ENCODE measurements around the gene PRDM11. TPM values are rescaled to one million over a fixed set of nuclear protein-coding genes. Genes with fewer than 3 reads are reported as not detected.

Gene PRDM11
- polyA plus RNA-seq, 1 experiment, result 2.6 TPM

DNA sequence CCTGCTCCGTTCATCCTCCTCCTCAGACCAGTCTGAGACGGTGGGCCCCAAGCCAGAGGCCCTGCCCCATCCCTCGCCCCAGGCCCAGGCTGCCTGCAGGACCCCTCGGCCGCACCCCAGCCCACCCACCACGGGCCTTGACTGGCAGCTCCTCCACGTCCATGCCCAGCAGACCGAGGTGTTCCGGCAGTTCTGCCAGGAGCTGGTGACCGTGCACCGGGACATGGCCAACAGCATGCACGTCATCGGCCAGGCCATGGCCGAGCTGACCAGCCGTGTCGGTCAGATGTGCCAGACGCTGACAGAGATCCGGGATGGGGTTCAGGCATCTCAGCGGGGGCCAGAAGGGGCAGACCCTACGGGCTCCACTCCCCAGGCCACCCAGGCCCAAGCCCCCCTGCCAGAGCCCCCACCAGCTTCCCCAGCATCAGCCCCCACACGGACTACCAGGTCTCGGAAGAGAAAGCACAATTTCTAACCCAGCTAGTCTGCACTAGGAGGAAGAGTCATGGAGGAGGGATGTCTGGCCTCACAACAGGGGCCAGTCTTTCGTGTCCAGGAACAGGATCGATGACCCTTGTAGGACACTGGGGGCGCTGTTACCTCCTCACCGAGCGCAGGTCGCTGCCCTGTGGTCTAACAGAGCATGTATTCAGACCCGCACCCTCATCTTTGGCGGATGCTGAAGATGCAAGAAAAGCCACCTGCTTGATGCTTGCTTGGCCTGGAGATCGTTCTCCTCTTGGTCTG is 66.3 kb downstream of the PRDM11 start:
- ChIA-PET CTCF (no interaction called here), POLR2A (no interaction called here)
- TF ChIP-seq, protein P1, sequence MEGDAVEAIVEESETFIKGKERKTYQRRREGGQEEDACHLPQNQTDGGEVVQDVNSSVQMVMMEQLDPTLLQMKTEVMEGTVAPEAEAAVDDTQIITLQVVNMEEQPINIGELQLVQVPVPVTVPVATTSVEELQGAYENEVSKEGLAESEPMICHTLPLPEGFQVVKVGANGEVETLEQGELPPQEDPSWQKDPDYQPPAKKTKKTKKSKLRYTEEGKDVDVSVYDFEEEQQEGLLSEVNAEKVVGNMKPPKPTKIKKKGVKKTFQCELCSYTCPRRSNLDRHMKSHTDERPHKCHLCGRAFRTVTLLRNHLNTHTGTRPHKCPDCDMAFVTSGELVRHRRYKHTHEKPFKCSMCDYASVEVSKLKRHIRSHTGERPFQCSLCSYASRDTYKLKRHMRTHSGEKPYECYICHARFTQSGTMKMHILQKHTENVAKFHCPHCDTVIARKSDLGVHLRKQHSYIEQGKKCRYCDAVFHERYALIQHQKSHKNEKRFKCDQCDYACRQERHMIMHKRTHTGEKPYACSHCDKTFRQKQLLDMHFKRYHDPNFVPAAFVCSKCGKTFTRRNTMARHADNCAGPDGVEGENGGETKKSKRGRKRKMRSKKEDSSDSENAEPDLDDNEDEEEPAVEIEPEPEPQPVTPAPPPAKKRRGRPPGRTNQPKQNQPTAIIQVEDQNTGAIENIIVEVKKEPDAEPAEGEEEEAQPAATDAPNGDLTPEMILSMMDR (IDR thresholded peaks at IDR 0.05; ENCODE audit: low read depth, low read length), result peak; percentile 16; the same call in 1 of the 2 replicates
- H3K4me3 ChIP-seq (ENCODE audit: low read depth, low read length), result no peak overlapping the region
- H3K9me3 ChIP-seq (ENCODE audit: control insufficient read depth, insufficient read depth, low read length), result no peaks in the 10 kb centered on the region; the same call in 1 of the 2 replicates
- H3K27me3 ChIP-seq (ENCODE audit: control insufficient read depth, insufficient read depth, low read length), result no peaks in the 10 kb centered on the region
- no peak for DNase-seq (ENCODE audit: low read depth, low spot score)
- H3K27ac ChIP-seq (ENCODE audit: low read depth, low read length), result no peak overlapping the region

DNA sequence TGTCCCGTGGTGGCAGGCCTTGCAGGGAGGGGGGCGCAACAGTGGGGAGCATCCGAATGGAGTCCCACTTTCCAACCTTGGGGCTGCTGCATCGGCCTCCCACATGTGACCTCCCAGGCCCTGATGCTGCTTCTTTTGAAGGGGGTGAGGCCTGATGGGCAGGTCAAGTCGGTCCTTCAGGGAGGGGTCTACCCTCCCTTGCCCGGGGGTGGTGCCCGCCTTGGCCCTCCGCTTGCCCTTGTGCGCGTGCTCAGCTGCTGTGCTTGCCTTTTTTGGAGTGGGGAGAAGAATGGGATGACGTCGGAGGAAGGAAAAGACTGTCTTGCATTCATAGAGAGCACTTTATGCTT is 66.9 kb downstream of the PRDM11 start:
- CTCF ChIA-PET, result no interaction called here

DNA sequence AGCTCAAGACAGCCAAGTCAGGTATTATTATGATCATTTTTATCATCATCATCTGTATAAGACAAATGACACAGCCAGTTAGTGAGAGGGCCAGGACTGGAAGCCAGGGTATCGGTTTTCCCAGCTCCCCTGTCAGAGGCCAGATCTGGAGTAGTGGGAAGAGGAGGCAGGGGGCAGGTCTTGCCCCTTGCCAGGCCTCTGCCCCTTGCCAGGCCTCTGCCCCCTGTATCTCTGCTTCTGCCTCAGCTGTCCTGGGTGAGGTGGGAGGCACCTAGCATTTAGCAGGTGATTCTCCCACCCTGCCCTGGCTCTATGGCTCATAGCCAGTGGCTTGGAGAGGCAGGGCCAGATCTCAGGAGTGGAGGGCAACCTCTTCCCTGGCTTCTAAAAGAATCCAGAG is 67.3 kb downstream of the PRDM11 start:
- ChIA-PET CTCF (interaction anchor here (0.6 kb wide), 1 partner anchor 10 kb away, joined by 5 read pairs; no protein-coding TSS in a partner anchor), POLR2A (no interaction called here)
- TF ChIP-seq, protein P1 (IDR thresholded peaks at IDR 0.05; ENCODE audit: low read depth, low read length), result no peak
- no peak overlapping the region for H3K4me3 ChIP-seq (ENCODE audit: low read depth, low read length)
- H3K27me3 ChIP-seq (ENCODE audit: control insufficient read depth, insufficient read depth, low read length), result no peaks in the 10 kb centered on the region
- DNase-seq (ENCODE audit: low read depth, low spot score), result no peak
- H3K9me3 ChIP-seq (ENCODE audit: control insufficient read depth, insufficient read depth, low read length), result no peaks in the 10 kb centered on the region; the same call in 1 of the 2 replicates
- H3K27ac ChIP-seq (ENCODE audit: low read depth, low read length), result no peak overlapping the region

More for the DNA sequence above, 66.9 kb downstream of the PRDM11 start:
- TF ChIP-seq, protein P1 (IDR thresholded peaks at IDR 0.05; ENCODE audit: low read depth, low read length), result no peak
- no peak for DNase-seq (ENCODE audit: low read depth, low spot score)
- no peaks in the 10 kb centered on the region; the same call in 1 of the 2 replicates for H3K9me3 ChIP-seq (ENCODE audit: control insufficient read depth, insufficient read depth, low read length)
- POLR2A ChIA-PET, result no interaction called here
- H3K4me3 ChIP-seq (ENCODE audit: low read depth, low read length), result no peak overlapping the region
- H3K27me3 ChIP-seq (ENCODE audit: control insufficient read depth, insufficient read depth, low read length), result no peaks in the 10 kb centered on the region
- no peak overlapping the region for H3K27ac ChIP-seq (ENCODE audit: low read depth, low read length)

DNA sequence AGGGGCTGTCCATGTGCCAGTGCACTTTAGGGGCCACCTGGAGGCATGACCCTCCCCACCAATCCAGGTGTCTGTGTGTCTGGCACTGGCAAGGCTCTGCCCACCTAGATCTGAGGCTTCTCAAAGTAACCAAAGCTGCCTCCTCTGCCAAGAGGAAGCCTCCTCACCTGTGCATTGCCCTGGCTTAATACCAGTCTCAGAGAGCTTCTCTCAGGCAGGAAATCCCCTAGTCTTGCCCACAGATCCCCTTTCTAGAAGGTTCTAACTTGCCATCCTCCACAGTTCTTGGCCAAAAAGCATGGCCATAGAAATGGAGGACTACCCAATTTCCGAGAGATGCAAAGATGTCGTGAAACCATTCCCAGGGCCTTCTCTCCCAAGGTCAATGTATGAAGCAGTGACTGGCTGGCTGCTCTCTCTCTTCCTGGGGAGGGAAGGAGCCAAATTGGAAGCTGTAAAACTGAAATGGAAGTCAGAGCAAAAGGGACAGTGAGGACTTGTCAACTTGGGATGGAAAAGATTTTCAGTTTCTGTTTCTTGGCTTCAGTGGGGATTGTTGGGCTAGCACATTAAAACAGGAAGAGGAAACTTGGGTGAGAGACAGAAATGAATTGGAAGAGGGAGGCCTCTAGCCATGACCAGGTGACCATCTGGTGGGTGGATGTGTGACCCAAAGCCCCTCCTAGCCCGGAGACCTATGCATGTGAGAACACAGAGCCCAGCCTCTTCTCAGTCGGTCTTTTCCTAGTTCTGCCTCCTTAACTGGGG is 68.8 kb downstream of the PRDM11 start:
- no peak overlapping the region for H3K4me3 ChIP-seq (ENCODE audit: low read depth, low read length)
- no peak overlapping the region for H3K27ac ChIP-seq (ENCODE audit: low read depth, low read length)
- TF ChIP-seq, protein P1 (IDR thresholded peaks at IDR 0.05; ENCODE audit: low read depth, low read length), result no peak
- ChIA-PET POLR2A (no interaction called here), CTCF (no interaction called here)
- no peaks in the 10 kb centered on the region for H3K27me3 ChIP-seq (ENCODE audit: control insufficient read depth, insufficient read depth, low read length)
- no peak for DNase-seq (ENCODE audit: low read depth, low spot score)
- no peaks in the 10 kb centered on the region; the same call in 1 of the 2 replicates for H3K9me3 ChIP-seq (ENCODE audit: control insufficient read depth, insufficient read depth, low read length)

DNA sequence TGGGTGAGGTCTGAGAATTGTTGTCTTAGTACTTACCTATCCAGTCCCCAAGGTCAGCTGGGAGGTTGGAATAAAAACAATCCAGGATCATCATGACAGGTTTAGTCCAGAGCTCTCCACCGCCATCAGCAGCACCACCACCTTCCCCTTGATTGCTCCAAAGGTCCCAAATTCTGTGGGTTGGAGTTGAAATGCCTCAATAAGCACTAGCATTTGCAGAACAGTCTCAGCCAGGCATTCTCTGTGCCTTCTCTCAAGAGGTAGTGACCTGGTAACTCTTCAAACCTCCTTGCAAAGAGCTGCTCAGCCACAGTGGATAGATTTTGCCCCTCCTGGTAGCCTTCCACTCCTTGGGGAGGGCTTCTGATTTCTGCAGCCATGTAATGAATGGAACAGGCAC is 69.6 kb downstream of the PRDM11 start:
- Histone ChIP-seq H3K9me3 (ENCODE audit: control insufficient read depth, insufficient read depth, low read length) (no peaks in the 10 kb centered on the region; the same call in 1 of the 2 replicates), H3K27ac (ENCODE audit: low read depth, low read length) (no peak overlapping the region), H3K4me3 (ENCODE audit: low read depth, low read length) (no peak overlapping the region), H3K27me3 (ENCODE audit: control insufficient read depth, insufficient read depth, low read length) (no peaks in the 10 kb centered on the region)
- no peak for DNase-seq (ENCODE audit: low read depth, low spot score)
- ChIA-PET POLR2A (no interaction called here), CTCF (interaction anchor here (1.0 kb wide), 2 partner anchors 18 to 105 kb away, joined by 3 to 4 read pairs; no protein-coding TSS in a partner anchor)
- TF ChIP-seq, protein P1 (IDR thresholded peaks at IDR 0.05; ENCODE audit: low read depth, low read length), result no peak
